Measurements from ENCODE around the gene TUSC1.
"Not testable (repeated sequence)": the region's sequence is repeated elsewhere in the genome, so short reads cannot be mapped to it uniquely, and the experiment has no call there.

TUSC1 gene

DNA sequence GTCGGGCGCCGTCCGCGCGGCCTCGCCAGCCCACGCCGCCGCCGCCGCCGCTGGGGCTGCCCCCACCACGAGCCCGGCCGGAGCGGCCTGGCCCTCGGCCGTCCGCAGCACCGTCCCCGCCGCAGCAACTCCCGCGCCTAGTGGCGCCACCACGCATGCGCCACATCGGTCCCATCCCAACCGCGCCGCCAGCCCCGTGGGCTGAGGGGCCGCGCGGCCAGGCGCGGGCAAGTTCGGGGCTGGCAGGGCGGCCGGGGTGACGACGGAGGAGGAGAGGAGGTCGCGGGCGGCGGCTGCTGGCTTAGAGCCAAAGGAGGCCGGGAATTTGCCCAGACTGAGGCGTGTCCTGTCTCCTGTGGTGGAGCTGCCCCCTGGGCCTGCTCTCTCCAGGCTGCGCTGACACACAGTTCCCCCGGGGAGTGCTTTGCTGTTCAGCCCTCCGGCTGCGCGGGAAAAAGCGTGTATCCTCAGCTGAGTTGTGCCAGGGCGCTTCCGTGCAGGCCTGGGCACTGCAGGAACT, at the start of gene TUSC1:
TUSC1 (minus strand) TSS at position 298 of the 520 bp plus-strand sequence; CDS start at position 166, 132 bp downstream.
- no peak for DNase-seq

- no peak for DNase-seq
These were observed 48.7 kb upstream of the TUSC1 start for GRCh38 chr9:25726871-25727410.

DNA sequence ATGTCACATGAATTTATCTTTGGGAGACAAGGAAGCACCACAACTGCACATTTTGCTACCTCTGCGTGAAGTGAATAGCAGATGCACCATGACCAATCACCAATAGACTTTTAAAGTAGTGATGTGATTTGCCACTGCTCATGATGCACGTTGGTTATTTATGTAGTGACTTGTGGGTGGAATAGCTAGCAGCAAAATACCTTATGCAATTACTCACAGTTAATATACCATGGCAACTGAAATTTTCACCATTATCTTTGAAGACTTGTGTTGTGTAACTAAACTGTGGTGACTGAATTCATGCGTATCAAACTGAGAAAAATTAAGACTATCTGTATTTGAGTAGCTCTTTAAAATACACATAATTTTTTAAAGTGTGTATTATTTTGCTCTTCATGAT, 46.2 kb upstream of the TUSC1 start:
- no peak for DNase-seq

- no peak for DNase-seq
These were observed 38.1 kb upstream of the TUSC1 start for GRCh38 chr9:25716220-25716872.

DNA sequence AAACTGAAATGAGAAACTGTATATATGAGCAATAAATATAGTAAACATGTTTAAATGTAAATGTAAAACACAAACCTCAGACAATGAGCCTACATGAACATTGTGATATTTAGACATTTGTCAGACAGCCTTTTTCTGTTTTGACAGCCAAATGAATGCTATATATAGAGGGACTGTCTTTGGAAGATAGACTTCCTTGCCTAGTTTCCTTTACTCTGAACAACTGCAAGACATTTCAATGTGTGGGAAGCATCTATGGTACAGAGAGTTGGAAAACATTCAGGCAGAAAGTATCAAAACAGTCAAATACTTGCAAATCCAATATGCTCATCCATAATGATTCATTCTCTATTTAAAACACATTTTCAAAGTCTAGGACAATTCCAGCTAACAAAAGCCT, 31.7 kb upstream of the TUSC1 start:
- DNase-seq: no peak

DNA sequence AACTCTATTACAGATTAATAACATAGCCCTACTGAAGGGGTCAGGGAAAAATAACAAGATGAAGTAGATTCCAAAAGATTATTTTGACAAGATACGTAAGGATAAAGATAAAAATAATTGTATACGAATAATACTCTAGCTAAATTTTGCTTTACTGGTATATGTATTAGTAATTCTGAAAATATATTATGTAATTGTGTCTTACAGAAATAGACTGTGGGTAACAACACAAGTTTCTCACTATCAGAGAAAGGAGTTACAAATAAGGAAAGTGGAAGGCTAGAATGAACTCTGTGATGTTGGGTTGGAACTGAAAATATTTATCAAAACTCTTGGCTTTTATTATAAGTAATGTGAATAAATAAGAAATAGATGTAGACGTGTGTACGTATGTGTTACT, 26.6 kb upstream of the TUSC1 start:
- no peak for DNase-seq

- no peak for DNase-seq
These were observed 25.6 kb upstream of the TUSC1 start for GRCh38 chr9:25703701-25704357.

DNA sequence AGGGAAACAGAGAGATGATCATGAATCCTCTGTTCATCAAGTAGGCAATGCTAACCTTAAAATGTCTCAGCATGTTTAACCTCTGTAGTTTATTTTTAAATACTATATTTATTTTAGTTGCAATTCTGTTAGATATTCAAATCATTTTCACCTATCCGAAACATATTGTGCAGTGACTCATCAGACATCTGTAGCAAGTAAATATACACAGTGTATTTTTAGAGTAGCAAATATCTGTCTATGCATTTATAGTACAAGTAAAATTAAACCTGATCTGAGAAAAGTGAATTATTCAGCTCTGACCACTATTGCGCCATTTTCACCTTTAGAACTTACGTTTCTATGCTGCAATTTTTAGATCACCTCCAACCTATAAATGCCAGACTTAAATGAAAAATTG, 24.3 kb upstream of the TUSC1 start:
- DNase-seq: no peak

DNA sequence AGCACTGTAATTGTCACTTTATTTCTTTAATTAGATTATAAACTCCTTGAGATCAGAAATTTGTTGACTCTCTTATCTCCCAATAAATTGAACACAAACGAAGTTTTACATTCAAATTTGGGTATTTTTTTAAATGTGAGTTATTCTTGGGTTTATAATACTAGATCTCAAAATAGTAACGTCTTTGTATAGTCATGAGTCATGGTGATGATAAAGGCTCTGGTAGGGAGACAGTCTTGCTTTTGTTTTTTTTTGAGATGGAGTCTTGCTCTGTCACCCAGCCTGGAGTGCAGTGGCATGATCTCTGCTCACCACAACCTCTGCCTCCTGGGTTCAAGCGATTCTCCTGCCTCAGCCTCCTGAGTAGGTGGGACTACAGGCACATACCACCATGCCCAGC, 22.7 kb upstream of the TUSC1 start:
- DNase-seq: not testable (repeated sequence)

DNA sequence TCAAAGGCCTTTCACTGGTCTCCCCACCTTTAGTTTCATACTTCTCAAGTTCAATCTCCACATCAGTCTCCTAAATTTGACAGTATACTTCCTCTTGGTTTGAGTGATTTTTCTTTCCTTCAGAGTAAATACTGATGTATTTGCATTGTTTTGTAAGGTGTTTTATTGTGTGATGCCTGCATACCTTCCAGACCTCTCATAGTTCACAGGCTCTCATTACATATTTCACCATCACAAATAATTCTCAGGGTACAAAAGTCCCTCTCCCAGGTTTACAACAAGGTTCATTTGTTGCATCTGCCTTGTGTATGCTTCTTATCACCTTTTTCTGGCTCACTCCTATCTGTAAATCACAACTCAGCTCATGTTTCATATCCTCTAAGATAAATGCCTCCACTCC, 22.2 kb upstream of the TUSC1 start:
- DNase-seq: no peak

DNA sequence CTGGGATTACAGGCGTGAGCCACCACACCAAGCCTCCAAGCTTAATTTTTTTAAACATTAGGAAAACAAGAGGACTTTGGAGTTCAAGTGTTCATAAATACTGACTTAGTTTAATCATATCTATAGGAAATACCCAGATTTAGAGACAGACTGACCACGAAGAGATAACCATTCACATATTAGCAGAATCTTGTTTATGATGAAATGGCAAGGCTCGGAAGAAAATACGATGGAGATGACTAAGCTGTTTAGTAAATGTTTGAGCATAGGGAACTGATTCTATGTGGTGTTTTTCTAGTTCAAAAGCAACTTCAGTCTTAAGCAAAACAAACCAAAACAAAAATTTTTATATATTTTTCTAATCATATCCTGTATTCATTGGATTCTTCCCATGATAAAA, 13.5 kb upstream of the TUSC1 start:
- DNase-seq: no peak

DNA sequence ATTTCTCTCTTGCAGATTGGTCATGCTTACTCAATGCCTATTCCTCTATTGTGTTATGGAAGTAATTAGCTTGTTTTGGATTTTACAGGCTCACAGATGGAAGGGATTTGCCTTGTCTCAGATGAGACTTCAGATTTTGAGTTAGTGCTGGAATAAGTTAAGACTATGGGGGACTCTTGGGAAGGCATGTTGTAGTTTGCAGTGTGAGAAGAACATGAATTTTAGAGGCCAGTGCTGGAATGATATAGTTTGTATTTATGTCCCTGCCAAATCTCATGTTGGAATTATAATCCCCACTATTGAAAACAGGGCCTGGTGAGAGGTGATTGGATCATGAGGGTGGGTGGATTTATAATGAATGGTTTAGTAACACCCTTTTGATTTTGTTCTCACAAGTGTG, 6.1 kb upstream of the TUSC1 start:
- no peak for DNase-seq

- DNase-seq: no peak
These were observed 3.0 kb upstream of the TUSC1 start for GRCh38 chr9:25681266-25681665.

DNA sequence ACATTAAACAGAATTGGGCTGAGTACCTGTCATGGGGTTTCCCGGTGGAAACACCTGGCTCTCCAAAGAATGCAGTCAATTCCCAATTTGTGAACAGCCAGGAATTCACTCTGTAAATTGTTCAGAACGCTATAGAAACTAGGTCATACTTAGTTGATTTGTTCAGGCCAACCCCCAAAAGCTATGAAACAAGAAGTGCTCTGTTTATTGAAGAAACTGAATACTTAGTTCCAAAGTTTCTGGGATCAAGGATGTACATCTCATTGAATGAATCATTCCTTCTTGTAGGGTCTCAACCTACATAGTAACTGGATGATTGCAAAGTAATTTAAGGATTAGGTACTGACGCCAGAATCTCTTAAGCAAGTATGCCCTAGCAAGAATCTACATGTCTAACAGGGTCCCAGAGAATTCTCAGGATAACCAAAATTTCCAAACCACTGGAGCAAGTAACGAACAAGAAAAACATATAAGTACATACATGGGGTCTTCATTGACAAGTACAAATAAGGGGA, 659 bp upstream of the TUSC1 start:
- no peak for DNase-seq

- DNase-seq: no peak
These were observed 720 bp downstream of the TUSC1 start for GRCh38 chr9:25677301-25678146.

DNA sequence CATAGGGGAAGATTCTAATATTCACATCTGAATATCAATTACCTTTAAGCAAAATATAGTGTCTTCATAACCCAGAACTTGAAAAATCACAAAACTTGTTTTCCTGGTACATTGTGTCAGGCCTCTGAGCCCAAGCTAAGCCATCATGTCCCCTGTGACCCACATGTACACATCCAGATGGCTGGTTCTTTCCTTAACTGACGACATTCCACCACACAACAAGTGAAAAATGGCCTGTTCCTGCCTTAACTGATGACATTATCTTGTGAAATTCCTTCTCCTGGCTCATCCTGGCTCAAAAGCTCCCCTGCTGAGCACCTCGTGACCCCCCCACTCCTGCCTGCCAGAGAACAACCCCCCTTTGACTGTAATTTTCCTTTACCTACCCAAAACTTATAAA, 2.4 kb downstream of the TUSC1 start:
- DNase-seq: not testable (repeated sequence)

DNA sequence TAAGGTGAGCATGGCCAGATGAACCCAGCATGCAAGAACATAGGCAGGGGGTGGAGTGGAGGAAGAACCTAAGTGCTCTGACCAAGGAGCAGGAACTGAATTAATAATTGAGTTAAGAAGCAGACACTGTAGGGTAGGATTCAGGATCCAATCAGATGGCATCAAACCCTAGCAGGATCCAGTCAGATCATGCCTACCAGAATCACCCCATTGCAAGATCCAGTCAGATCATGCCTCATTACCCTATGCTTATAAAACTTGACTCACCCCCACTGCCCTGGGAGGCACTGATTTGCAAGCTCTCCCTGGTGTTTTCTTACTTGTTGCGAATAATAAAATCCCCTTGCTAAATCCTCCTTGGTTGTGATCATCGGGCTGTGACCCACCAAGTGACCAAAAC, 19.7 kb downstream of the TUSC1 start:
- no peak for DNase-seq

DNA sequence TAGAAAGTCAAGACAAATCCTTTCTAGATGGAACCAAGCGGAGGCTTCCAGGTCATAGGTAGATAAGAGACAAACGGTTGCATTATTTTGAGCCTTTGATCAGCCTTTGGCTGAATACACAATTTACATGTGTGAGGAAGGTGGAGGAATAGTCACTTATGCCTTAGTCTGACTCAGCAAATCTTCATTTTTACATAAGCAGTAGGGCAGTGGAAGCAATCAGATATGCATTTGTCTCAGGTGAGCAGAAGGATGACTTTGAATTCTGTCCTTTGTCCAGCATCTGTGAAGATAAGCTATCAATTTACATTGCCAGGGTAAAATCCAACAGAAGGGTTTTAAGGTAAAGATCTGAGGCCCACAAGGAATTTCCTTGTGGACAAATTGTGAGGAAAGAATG, 23.8 kb downstream of the TUSC1 start:
- DNase-seq: no peak

GRCh38 chr9:25648116-25648515, 30.1 kb downstream of the TUSC1 start:
- DNase-seq: no peak

DNA sequence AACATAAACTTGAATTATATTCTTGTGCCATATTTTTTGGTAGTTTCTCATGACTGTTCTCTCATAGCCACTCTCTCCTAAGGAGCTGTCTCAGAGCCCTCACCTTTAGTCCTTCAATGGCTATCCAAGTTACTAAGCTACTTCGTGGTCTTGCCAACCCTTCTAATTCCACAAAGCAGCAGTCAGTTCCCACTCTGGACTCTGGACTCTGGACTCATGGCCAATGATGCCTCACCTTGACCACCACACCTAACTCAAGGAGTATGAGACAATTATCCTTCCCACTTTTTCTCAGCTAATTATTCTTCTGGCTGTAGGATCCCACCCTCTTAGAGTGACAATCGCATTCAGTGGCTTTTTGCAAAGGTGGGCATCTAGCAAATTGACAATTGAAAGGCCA, 42.2 kb downstream of the TUSC1 start:
- no peak for DNase-seq

DNA sequence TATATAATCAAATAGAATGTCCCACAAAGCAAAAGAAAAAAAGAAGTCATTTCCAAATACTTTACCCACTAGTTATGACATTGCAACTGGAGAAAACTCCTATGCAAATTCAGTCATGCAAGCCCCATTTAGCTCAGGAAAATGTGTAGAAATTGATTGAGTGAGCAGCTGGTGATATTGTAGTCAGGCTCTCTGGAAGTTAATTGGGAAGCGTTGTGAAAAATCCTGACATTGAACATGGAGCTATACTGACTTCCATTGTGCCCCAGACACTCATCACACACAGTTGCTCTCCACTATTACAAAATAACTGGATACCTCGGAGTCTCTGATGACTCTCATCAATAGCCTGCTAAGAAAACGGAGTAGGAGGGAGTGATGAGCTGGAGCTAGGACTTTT, 49.0 kb downstream of the TUSC1 start:
- DNase-seq: no peak
